Measurements from ENCODE around the gene MICU2. TPM values are rescaled to one million over a fixed set of nuclear protein-coding genes. Genes with fewer than 3 reads are reported as not detected.

MICU2 gene
- total and polyA plus RNA-seq, 7 donors, result 23.1 to 104 (median 45.9) TPM

- peaks cover 0 to 7% (median 0%) of the 10 kb centered on the region in 4 donors for H3K4me1 ChIP-seq
- peaks cover 0 to 21% (median 0%) of the 10 kb centered on the region in 4 donors for H3K36me3 ChIP-seq
- no peaks in the 10 kb centered on the region for H3K27me3 ChIP-seq
- DNase-seq, result no peak
- H3K4me3 ChIP-seq, result no peak overlapping the region
- intact Hi-C loops (cut with DNase I), result no loop called here
- WGBS, 2 donors, result 60 to 85% methylated on average over 1 of the region's 1 CpG
- TF ChIP-seq EP300 (IDR thresholded peaks at IDR 0.05), result no peak
- no peak for TF ChIP-seq POLR2AphosphoS5 (IDR thresholded peaks at IDR 0.05)
- TF ChIP-seq CTCF (IDR thresholded peaks at IDR 0.05), result no peak
- no peak for TF ChIP-seq POLR2A (IDR thresholded peaks at IDR 0.05)
- H3K27ac ChIP-seq, result no peak overlapping the region
- H3K9me3 ChIP-seq, result no peaks in the 10 kb centered on the region
Measured at GRCh38 chr13:21541980-21542379, 62.0 kb downstream of the MICU2 start.

DNA sequence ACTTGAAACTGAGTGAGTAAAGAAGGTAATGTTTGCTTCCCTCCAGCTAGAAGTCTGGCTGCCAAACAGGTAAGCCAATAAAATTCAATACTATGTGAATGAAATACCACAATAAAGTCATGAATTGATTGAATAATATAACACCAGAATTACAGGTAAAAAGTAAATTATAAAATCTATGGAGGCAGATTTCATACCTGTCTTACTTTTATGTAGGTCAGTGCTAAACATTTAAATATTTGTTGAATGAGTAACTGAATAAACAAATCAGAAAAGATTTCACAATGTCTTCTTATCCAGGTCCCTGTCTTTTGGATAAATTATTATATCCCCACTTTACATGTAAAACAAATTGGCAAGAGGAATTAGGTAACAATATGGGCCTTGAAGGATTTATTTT is 62.7 kb downstream of the MICU2 start:
- no peak for DNase-seq
- no peak overlapping the region for H3K27ac ChIP-seq
- intact Hi-C loops (cut with DNase I), result no loop called here
- H3K4me3 ChIP-seq, result no peak overlapping the region
- H3K36me3 ChIP-seq, result peaks cover 0 to 24% (median 0%) of the 10 kb centered on the region in 4 donors
- no peak for TF ChIP-seq POLR2AphosphoS5 (IDR thresholded peaks at IDR 0.05)
- no peak for TF ChIP-seq CTCF (IDR thresholded peaks at IDR 0.05)
- TF ChIP-seq EP300 (IDR thresholded peaks at IDR 0.05), result no peak
- no peak for TF ChIP-seq POLR2A (IDR thresholded peaks at IDR 0.05)
- H3K9me3 ChIP-seq, result no peaks in the 10 kb centered on the region
- H3K4me1 ChIP-seq, result peaks cover 0 to 7% (median 0%) of the 10 kb centered on the region in 4 donors
- no peaks in the 10 kb centered on the region for H3K27me3 ChIP-seq

DNA sequence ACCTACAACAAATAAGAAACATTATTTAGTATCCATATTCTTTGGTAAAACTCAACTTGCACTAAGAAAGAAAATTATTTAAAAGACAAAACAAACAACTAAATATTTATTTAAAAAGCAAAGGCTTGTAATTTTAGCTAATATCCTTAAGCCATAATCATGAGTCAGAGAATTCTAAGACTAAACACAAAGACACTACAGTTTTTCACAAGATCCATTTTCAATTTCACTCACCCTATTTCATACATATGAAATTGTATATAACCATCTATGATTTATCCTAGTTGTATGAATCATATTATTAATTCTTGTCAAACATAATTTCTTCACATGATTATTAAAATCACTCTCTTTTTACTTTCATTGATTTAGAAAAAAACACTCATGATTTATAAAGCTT is 64.3 kb downstream of the MICU2 start:
- Histone ChIP-seq H3K27ac (no peak overlapping the region), H3K4me3 (no peak overlapping the region), H3K36me3 (peaks cover 0 to 17% (median 0%) of the 10 kb centered on the region in 4 donors), H3K4me1 (peaks cover 0 to 7% (median 0%) of the 10 kb centered on the region in 4 donors), H3K27me3 (no peaks in the 10 kb centered on the region), H3K9me3 (no peaks in the 10 kb centered on the region)
- no peak for DNase-seq
- TF ChIP-seq CTCF (IDR thresholded peaks at IDR 0.05), result no peak
- TF ChIP-seq EP300 (IDR thresholded peaks at IDR 0.05), result no peak
- no peak for TF ChIP-seq POLR2A (IDR thresholded peaks at IDR 0.05)
- TF ChIP-seq POLR2AphosphoS5 (IDR thresholded peaks at IDR 0.05), result no peak
- intact Hi-C loops (cut with DNase I), result no loop called here

DNA sequence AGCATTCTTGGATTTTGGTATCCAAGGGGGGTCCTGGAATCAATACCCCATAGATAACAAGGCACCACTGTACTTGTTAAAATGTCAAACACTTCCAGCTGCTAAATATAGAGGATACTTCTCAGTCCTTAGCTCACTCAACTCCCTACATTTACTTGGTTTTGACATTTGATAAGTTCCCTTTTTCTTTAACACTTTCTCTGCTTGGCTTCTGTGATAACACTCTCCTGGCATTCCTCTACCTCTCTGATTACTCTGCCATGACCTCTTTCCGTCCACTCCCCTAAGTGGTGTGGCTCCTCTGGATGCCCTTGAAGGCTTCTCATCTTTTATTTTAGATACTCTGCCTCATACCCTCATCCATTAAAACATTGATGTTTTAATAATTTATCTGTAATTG is 65.2 kb downstream of the MICU2 start:
- intact Hi-C loops (cut with DNase I), result no loop called here
- no peaks in the 10 kb centered on the region for H3K27me3 ChIP-seq
- TF ChIP-seq EP300 (IDR thresholded peaks at IDR 0.05) (no peak), POLR2A (IDR thresholded peaks at IDR 0.05) (no peak)
- no peak overlapping the region for H3K4me3 ChIP-seq
- H3K9me3 ChIP-seq, result no peaks in the 10 kb centered on the region
- no peak overlapping the region for H3K27ac ChIP-seq
- H3K36me3 ChIP-seq, result peaks cover 0 to 17% (median 0%) of the 10 kb centered on the region in 4 donors
- peaks cover 0 to 7% (median 0%) of the 10 kb centered on the region in 4 donors for H3K4me1 ChIP-seq
- DNase-seq, result no peak
- 94% methylated on average over 1 of the region's 1 CpG for WGBS, 2 donors

- Histone ChIP-seq H3K36me3 (peaks cover 0 to 17% (median 0%) of the 10 kb centered on the region in 4 donors), H3K27ac (no peak overlapping the region), H3K9me3 (no peaks in the 10 kb centered on the region), H3K4me3 (no peak overlapping the region), H3K4me1 (peaks cover 0 to 7% (median 0%) of the 10 kb centered on the region in 4 donors), H3K27me3 (no peaks in the 10 kb centered on the region)
- no peak for DNase-seq
- 87 to 98% methylated on average over 4 of the region's 4 CpGs for WGBS, 2 donors
- intact Hi-C loops (cut with DNase I), result no loop called here
- TF ChIP-seq CTCF (IDR thresholded peaks at IDR 0.05) (no peak), EP300 (IDR thresholded peaks at IDR 0.05) (no peak), POLR2A (IDR thresholded peaks at IDR 0.05) (no peak), POLR2AphosphoS5 (IDR thresholded peaks at IDR 0.05) (no peak)
Measured at GRCh38 chr13:21538280-21538679, 65.7 kb downstream of the MICU2 start.
